Measurements from ENCODE around the gene C2. TPM values are rescaled to one million over a fixed set of nuclear protein-coding genes. Genes with fewer than 3 reads are reported as not detected.

Gene C2
- total RNA-seq, 1 experiment from 2014 or later: 1.3 TPM

DNA sequence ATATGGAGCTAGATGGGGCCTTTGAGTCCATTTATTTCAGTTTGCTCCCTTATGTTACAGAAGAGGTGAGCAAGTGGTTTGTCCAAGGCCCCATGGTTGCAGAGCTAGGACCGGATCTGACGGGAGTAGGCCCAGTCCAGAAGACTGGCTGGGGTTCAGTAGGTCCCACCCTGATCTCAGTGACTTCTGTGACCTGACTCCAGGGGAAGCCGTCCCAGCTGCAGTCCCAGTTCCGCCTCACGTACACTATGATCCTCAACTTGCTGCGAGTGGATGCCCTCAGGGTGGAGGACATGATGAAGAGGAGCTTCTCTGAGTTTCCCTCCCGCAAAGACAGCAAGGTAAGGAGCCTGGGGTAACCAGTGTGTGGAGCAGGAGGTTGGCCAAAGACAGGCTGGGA is 39.0 kb downstream of the C2 start (continued):
- TF ChIP-seq, protein P1, sequence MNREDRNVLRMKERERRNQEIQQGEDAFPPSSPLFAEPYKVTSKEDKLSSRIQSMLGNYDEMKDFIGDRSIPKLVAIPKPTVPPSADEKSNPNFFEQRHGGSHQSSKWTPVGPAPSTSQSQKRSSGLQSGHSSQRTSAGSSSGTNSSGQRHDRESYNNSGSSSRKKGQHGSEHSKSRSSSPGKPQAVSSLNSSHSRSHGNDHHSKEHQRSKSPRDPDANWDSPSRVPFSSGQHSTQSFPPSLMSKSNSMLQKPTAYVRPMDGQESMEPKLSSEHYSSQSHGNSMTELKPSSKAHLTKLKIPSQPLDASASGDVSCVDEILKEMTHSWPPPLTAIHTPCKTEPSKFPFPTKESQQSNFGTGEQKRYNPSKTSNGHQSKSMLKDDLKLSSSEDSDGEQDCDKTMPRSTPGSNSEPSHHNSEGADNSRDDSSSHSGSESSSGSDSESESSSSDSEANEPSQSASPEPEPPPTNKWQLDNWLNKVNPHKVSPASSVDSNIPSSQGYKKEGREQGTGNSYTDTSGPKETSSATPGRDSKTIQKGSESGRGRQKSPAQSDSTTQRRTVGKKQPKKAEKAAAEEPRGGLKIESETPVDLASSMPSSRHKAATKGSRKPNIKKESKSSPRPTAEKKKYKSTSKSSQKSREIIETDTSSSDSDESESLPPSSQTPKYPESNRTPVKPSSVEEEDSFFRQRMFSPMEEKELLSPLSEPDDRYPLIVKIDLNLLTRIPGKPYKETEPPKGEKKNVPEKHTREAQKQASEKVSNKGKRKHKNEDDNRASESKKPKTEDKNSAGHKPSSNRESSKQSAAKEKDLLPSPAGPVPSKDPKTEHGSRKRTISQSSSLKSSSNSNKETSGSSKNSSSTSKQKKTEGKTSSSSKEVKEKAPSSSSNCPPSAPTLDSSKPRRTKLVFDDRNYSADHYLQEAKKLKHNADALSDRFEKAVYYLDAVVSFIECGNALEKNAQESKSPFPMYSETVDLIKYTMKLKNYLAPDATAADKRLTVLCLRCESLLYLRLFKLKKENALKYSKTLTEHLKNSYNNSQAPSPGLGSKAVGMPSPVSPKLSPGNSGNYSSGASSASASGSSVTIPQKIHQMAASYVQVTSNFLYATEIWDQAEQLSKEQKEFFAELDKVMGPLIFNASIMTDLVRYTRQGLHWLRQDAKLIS (CRISPR knock-in tag; IDR thresholded peaks at IDR 0.05; ENCODE audit: borderline replicate concordance): no peak
- TF ChIP-seq, protein P2, sequence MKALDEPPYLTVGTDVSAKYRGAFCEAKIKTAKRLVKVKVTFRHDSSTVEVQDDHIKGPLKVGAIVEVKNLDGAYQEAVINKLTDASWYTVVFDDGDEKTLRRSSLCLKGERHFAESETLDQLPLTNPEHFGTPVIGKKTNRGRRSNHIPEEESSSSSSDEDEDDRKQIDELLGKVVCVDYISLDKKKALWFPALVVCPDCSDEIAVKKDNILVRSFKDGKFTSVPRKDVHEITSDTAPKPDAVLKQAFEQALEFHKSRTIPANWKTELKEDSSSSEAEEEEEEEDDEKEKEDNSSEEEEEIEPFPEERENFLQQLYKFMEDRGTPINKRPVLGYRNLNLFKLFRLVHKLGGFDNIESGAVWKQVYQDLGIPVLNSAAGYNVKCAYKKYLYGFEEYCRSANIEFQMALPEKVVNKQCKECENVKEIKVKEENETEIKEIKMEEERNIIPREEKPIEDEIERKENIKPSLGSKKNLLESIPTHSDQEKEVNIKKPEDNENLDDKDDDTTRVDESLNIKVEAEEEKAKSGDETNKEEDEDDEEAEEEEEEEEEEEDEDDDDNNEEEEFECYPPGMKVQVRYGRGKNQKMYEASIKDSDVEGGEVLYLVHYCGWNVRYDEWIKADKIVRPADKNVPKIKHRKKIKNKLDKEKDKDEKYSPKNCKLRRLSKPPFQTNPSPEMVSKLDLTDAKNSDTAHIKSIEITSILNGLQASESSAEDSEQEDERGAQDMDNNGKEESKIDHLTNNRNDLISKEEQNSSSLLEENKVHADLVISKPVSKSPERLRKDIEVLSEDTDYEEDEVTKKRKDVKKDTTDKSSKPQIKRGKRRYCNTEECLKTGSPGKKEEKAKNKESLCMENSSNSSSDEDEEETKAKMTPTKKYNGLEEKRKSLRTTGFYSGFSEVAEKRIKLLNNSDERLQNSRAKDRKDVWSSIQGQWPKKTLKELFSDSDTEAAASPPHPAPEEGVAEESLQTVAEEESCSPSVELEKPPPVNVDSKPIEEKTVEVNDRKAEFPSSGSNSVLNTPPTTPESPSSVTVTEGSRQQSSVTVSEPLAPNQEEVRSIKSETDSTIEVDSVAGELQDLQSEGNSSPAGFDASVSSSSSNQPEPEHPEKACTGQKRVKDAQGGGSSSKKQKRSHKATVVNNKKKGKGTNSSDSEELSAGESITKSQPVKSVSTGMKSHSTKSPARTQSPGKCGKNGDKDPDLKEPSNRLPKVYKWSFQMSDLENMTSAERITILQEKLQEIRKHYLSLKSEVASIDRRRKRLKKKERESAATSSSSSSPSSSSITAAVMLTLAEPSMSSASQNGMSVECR (CRISPR knock-in tag; IDR thresholded peaks at IDR 0.05; ENCODE audit: borderline replicate concordance): no peak
- TF ChIP-seq GABPB1 (CRISPR knock-in tag; IDR thresholded peaks at IDR 0.05): no peak
- TF ChIP-seq JUN (CRISPR knock-in tag; IDR thresholded peaks at IDR 0.05): no peak
- TF ChIP-seq, protein P3, sequence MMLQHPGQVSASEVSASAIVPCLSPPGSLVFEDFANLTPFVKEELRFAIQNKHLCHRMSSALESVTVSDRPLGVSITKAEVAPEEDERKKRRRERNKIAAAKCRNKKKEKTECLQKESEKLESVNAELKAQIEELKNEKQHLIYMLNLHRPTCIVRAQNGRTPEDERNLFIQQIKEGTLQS (CRISPR knock-in tag; conservative IDR thresholded peaks at IDR 0.05): no peak
- TF ChIP-seq ZNF232 (CRISPR knock-in tag; IDR thresholded peaks at IDR 0.05): no peak
- no peak for TF ChIP-seq GRHL2 (CRISPR knock-in tag; IDR thresholded peaks at IDR 0.05; ENCODE audit: insufficient replicate concordance, severe bottlenecking)
- TF ChIP-seq CBFB (CRISPR knock-in tag; IDR thresholded peaks at IDR 0.05; ENCODE audit: low read depth): no peak
- no peak for TF ChIP-seq ESRRA (CRISPR knock-in tag; IDR thresholded peaks at IDR 0.05; ENCODE audit: borderline replicate concordance)

DNA sequence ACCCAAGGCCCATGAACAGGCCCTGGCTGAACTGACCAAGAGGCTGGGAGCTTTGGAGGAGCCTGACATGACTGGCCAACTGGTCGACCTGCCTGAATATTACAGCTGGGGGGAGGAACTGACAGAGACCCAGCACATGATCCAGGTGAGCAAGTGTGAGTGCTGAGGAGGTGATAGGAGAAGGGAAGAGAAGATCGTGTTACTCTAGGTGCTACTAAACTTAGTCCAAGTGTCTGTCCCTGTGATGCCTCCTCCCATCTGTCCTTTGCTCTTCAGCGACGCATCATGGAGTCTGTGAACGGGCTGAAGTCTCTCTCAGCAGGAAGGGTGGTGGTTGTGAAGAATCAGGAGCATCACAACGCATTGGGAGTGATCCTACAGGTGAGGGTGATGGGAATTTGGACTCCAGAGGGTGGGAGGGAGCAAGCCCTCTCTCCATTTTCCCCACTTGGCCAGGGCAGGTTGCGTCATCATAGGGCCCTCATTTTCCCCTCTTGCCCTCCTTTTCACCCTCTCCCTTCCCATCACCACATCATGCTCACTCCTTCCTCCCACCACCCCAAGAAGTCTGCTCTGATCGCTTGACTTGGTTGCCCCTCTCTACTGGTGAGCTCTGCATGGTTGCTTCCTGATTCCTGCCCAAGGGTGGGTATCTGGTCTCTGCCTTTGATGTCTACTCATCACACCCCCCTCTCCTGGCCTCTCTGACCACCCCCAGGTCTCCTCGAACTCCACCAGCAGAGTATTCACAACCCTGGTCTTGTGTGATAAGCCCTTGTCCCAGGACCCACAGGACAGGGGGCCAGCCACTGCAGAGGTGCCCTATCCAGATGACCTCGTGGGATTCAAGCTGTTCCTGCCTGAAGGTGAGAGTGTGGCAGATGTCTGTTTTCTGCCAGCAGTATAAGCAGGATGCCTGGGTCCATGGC is 39.7 kb downstream of the C2 start:
- 0 out of 2 replicates have a peak, but pooled peaks cover 2% of the 10 kb centered on the region for H3K4me1 Mint-ChIP-seq
- no peaks in the 10 kb centered on the region for H3K9me3 Mint-ChIP-seq
- no peak overlapping the region for H3K4me3 Mint-ChIP-seq
- ATAC-seq (no peak), DNase-seq (ENCODE audit: low spot score) (no peak)
- no peaks in the 10 kb centered on the region for H3K27me3 Mint-ChIP-seq (ENCODE audit: low read depth)
- CTCF ChIA-PET: interaction anchor here (1.8 kb wide), 1 partner anchor 15 kb away, joined by 6 read pairs; no protein-coding TSS in a partner anchor
- peaks cover 55% of the 10 kb centered on the region for H3K36me3 Mint-ChIP-seq
- POLR2A ChIA-PET: no interaction called here
- H3K27ac Mint-ChIP-seq: no peak overlapping the region
- TF ChIP-seq ESRRA (CRISPR knock-in tag; IDR thresholded peaks at IDR 0.05; ENCODE audit: borderline replicate concordance) (no peak), CREB1 (CRISPR knock-in tag; IDR thresholded peaks at IDR 0.05) (no peak), GTF2I (CRISPR knock-in tag; conservative IDR thresholded peaks at IDR 0.05) (no peak), ZNF671 (CRISPR knock-in tag; IDR thresholded peaks at IDR 0.05) (no peak), ZNF263 (CRISPR knock-in tag; IDR thresholded peaks at IDR 0.05; ENCODE audit: low read depth) (no peak), FOXJ3 (CRISPR knock-in tag; IDR thresholded peaks at IDR 0.05; ENCODE audit: borderline replicate concordance) (no peak), RELA (CRISPR knock-in tag; IDR thresholded peaks at IDR 0.05; ENCODE audit: borderline replicate concordance) (no peak), JAZF1 (CRISPR knock-in tag; IDR thresholded peaks at IDR 0.05) (no peak), TP53 (CRISPR knock-in tag; IDR thresholded peaks at IDR 0.05) (no peak)
- TF ChIP-seq, protein P4, sequence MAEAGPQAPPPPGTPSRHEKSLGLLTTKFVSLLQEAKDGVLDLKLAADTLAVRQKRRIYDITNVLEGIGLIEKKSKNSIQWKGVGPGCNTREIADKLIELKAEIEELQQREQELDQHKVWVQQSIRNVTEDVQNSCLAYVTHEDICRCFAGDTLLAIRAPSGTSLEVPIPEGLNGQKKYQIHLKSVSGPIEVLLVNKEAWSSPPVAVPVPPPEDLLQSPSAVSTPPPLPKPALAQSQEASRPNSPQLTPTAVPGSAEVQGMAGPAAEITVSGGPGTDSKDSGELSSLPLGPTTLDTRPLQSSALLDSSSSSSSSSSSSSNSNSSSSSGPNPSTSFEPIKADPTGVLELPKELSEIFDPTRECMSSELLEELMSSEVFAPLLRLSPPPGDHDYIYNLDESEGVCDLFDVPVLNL (CRISPR knock-in tag; IDR thresholded peaks at IDR 0.05; ENCODE audit: borderline replicate concordance, low read depth): no peak
- TF ChIP-seq, protein P5, sequence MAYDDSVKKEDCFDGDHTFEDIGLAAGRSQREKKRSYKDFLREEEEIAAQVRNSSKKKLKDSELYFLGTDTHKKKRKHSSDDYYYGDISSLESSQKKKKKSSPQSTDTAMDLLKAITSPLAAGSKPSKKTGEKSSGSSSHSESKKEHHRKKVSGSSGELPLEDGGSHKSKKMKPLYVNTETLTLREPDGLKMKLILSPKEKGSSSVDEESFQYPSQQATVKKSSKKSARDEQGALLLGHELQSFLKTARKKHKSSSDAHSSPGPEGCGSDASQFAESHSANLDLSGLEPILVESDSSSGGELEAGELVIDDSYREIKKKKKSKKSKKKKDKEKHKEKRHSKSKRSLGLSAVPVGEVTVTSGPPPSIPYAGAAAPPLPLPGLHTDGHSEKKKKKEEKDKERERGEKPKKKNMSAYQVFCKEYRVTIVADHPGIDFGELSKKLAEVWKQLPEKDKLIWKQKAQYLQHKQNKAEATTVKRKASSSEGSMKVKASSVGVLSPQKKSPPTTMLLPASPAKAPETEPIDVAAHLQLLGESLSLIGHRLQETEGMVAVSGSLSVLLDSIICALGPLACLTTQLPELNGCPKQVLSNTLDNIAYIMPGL (CRISPR knock-in tag; IDR thresholded peaks at IDR 0.05): no peak
- TF ChIP-seq, protein P6, sequence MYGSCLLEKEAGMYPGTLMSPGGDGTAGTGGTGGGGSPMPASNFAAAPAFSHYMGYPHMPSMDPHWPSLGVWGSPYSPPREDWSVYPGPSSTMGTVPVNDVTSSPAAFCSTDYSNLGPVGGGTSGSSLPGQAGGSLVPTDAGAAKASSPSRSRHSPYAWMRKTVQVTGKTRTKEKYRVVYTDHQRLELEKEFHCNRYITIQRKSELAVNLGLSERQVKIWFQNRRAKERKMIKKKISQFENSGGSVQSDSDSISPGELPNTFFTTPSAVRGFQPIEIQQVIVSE (CRISPR knock-in tag; IDR thresholded peaks at IDR 0.05; ENCODE audit: borderline replicate concordance): no peak
- TF ChIP-seq, protein P7, sequence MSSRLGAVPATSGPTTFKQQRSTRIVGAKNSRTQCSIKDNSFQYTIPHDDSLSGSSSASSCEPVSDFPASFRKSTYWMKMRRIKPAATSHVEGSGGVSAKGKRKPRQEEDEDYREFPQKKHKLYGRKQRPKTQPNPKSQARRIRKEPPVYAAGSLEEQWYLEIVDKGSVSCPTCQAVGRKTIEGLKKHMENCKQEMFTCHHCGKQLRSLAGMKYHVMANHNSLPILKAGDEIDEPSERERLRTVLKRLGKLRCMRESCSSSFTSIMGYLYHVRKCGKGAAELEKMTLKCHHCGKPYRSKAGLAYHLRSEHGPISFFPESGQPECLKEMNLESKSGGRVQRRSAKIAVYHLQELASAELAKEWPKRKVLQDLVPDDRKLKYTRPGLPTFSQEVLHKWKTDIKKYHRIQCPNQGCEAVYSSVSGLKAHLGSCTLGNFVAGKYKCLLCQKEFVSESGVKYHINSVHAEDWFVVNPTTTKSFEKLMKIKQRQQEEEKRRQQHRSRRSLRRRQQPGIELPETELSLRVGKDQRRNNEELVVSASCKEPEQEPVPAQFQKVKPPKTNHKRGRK (CRISPR knock-in tag; IDR thresholded peaks at IDR 0.05; ENCODE audit: borderline replicate concordance): no peak
